Mesothelial cell of epicardium (in vitro differentiated cells): Measurements from ENCODE around the gene KCTD12. TPM values are rescaled to one million over a fixed set of nuclear protein-coding genes. Genes with fewer than 3 reads are reported as not detected.

Experiments used
- DNase-seq, 2 experiments: peaks; one replicate each; pipeline ENCODE4 v3.0.0; 2021; ENCODE audit warnings: low spot score in 2 of 2; ENCODE audit not compliant: unreplicated experiment in 2 of 2
- H3K27ac Mint-ChIP-seq: 2 replicates; pipeline ENCODE4 v1.8.0; 2021; ENCODE audit warnings: mixed read lengths
- H3K27me3 Mint-ChIP-seq: 2 replicates; pipeline ENCODE4 v1.8.0; 2021; ENCODE audit warnings: low read depth, mixed read lengths
- H3K36me3 Mint-ChIP-seq: 2 replicates; pipeline ENCODE4 v1.8.0; 2021; ENCODE audit warnings: mixed read lengths
- H3K4me1 Mint-ChIP-seq: 2 replicates; pipeline ENCODE4 v1.8.0; 2021; ENCODE audit warnings: mixed read lengths
- H3K4me3 Mint-ChIP-seq: 2 replicates; pipeline ENCODE4 v1.8.0; 2021; ENCODE audit warnings: mild to moderate bottlenecking, moderate library complexity, mixed read lengths
- H3K9me3 Mint-ChIP-seq: 2 replicates; pipeline ENCODE4 v1.8.0; 2021; ENCODE audit warnings: mixed read lengths
- CTCF ChIP-seq: fragments of 200-600 bp; sonication (generic); IDR thresholded peaks from one replicate; pipeline ENCODE4 v1.5.0; 2021; ENCODE audit warnings: antibody characterized with exemption; ENCODE audit not compliant: unreplicated experiment
- total RNA-seq: library from RNA; stranded (reverse); gene quantifications from 3 replicates; pipeline ENCODE4 v1.2.1, GENCODE V29; 2021

The KCTD12 gene
- total RNA-seq, 1 donor from 2014 or later = 142 TPM

GRCh38 chr13:76875271-76875815 is 10.9 kb downstream of the KCTD12 start:
- Mint-ChIP-seq H3K4me1 (no peaks in the 10 kb centered on the region), H3K4me3 (no peak overlapping the region), H3K27me3 (peaks cover 26% of the 10 kb centered on the region), H3K27ac (no peak overlapping the region), H3K36me3 (no peaks in the 10 kb centered on the region), H3K9me3 (no peaks in the 10 kb centered on the region)
- no peak for TF ChIP-seq CTCF
- DNase-seq = no peak

GRCh38 chr13:76874479-76874878 is 11.7 kb downstream of the KCTD12 start:
- Mint-ChIP-seq H3K9me3 (no peaks in the 10 kb centered on the region), H3K4me1 (no peaks in the 10 kb centered on the region), H3K4me3 (no peak overlapping the region), H3K36me3 (no peaks in the 10 kb centered on the region), H3K27ac (no peak overlapping the region), H3K27me3 (peaks cover 22% of the 10 kb centered on the region)
- TF ChIP-seq CTCF = no peak
- DNase-seq = no peak

- no peak for TF ChIP-seq CTCF
- Mint-ChIP-seq H3K9me3 (no peaks in the 10 kb centered on the region), H3K27ac (no peak overlapping the region), H3K4me1 (no peaks in the 10 kb centered on the region), H3K27me3 (peaks cover 22% of the 10 kb centered on the region), H3K4me3 (no peak overlapping the region), H3K36me3 (no peaks in the 10 kb centered on the region)
- no peak for DNase-seq
Measured at GRCh38 chr13:76873445-76873844, 12.8 kb downstream of the KCTD12 start.

GRCh38 chr13:76872675-76873074 is 13.5 kb downstream of the KCTD12 start:
- Mint-ChIP-seq H3K36me3 (no peaks in the 10 kb centered on the region), H3K4me3 (no peak overlapping the region), H3K27ac (no peak overlapping the region), H3K27me3 (peaks cover 18% of the 10 kb centered on the region), H3K4me1 (no peaks in the 10 kb centered on the region), H3K9me3 (no peaks in the 10 kb centered on the region)
- no peak for TF ChIP-seq CTCF
- no peak for DNase-seq

- Mint-ChIP-seq H3K36me3 (no peaks in the 10 kb centered on the region), H3K27ac (no peak overlapping the region), H3K4me3 (no peak overlapping the region), H3K27me3 (peaks cover 18% of the 10 kb centered on the region), H3K9me3 (no peaks in the 10 kb centered on the region), H3K4me1 (no peaks in the 10 kb centered on the region)
- DNase-seq = no peak
- TF ChIP-seq CTCF = no peak
Measured at GRCh38 chr13:76871432-76871831, 14.8 kb downstream of the KCTD12 start.

- Mint-ChIP-seq H3K36me3 (no peaks in the 10 kb centered on the region), H3K27ac (no peak overlapping the region), H3K4me1 (no peaks in the 10 kb centered on the region), H3K9me3 (no peaks in the 10 kb centered on the region), H3K4me3 (no peak overlapping the region), H3K27me3 (peaks cover 18% of the 10 kb centered on the region)
- no peak for TF ChIP-seq CTCF
- no peak for DNase-seq
Measured at GRCh38 chr13:76868371-76868770, 17.8 kb downstream of the KCTD12 start.
